HG03045 (cell line): ENCODE results near the gene MYH7.
"Not testable (repeated sequence)": the region's sequence is repeated elsewhere in the genome, so short reads cannot be mapped to it uniquely, and the experiment has no call there.

Source experiments
- ATAC-seq: cut with Tn5 transposase; IDR thresholded peaks from one replicate; pipeline ENCODE4 v1.9.1; 2021; ENCODE audit warnings: mild to moderate bottlenecking, moderate library complexity; ENCODE audit not compliant: unreplicated experiment

The MYH7 gene

DNA sequence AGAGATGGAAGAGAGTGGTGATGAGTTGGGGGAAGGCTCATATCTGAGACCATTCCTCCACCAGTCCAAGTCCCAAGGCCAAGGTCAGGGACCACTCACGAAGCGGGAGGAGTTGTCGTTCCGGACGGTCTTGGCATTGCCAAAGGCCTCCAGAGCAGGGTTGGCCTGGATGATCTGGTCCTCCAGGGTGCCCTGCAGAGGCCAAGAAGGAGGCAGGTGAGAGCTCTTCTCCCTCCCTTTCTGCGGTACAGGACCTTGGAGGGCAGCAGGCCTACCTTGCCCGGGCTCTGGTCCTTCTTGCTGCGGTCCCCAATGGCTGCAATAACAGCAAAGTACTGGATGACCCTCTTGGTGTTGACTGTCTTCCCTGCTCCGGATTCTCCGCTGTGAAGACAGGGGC, 4.0 kb downstream of the MYH7 start:
- no peak for ATAC-seq

DNA sequence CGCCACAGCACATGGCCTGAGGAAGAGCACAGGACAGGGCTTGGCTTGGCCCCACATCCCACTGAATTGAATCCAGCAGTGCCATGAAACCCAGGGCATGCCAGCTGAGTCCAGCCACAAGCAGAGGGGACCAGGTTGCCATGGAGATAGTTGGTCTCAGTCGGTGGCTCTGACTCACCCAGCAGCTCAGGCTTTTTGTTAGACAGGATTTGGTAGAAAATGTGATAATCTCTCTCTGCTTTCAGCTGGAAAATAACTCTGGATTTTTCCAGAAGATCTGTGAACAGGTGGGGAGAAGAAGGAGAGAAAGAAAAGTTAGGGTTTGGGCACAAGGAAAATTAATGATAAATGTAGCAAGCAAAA, 4.8 kb downstream of the MYH7 start:
- ATAC-seq: no peak

DNA sequence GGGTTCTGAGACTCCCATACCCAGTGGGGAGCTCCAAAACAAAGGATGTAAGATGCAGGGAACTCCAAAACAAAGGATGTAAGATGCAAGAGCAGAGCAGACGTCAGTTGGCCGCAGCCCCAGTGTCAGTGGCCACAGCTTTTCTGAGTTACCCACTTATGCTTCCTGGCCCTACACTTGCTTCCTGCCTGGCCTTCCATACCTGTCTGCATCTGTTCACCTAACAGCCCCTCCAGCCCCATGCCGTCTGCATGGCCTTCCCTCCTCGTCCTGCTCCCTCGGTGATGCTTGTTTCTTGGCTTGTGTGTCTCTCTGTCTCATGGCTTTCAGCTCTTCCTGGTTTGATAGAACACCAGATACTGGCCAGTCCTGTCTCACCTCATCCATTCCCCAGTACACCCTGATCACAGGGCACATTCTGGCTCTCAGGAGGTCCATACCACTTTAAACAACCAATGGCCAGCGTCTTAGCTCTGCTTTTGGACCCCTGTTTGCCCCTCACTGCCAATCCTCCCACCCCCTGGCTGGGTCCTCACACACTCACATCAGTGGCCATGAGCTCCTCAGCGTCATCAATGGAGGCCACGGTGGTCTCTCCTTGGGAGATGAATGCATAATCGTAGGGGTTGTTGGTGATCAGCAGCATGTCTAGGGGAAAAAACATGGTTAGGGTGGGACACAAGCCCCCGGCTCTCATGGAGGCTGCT, 5.3 kb downstream of the MYH7 start:
- ATAC-seq: no peak

DNA sequence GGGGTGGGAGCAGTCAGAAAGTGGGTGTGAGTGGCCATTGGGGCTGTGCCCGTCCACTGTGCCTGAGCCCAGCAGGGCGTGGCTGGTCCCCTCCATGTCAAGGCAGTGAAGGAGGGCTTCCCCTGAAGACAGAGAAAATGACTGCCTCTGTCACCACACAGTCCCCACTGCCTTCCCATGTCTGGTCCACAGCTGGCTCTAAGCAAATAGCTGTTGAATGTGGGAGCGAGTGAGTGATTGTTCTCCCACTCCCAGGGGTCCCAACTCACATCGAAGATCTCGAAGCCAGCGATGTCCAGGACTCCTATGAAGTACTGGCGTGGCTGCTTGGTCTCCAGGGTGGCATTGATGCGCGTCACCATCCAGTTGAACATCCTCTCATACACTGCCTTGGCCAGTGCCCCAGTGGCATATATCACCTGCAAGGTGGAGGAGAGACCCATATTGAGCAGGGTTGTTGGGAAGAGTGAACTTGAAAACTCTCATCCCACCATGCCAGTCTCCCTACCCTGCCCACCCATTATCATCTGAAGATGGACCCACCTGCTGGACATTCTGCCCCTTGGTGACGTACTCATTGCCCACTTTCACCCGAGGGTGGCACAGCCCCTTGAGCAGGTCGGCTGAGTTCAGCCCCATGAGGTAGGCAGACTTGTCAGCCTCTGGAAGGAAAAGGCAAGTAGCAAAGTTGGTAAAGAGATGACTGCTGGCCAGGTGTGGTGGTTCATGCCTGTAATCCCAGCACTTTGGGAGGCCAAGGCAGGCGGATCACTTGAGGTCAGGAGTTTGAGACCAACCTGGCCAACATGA, 6.6 kb downstream of the MYH7 start:
- ATAC-seq: no peak

DNA sequence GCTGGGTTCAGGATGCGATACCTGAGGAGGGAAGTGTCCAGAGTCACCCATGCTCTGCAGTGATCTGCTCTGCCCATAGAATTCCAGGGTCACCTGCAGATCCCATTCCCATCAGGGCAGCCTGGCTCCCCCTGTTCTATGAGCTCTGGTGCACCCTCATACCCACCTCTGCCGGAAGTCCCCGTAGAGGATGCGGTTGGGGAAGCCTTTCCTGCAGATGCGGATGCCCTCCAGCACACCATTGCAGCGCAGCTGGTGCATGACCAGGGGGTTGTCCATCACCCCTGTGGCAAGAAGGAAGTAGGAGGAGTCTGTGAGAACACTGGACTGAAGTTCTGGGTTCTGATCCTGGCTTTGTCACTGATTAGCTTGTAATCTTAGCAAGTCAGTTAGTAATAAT, 9.7 kb downstream of the MYH7 start:
- not testable (repeated sequence) for ATAC-seq

DNA sequence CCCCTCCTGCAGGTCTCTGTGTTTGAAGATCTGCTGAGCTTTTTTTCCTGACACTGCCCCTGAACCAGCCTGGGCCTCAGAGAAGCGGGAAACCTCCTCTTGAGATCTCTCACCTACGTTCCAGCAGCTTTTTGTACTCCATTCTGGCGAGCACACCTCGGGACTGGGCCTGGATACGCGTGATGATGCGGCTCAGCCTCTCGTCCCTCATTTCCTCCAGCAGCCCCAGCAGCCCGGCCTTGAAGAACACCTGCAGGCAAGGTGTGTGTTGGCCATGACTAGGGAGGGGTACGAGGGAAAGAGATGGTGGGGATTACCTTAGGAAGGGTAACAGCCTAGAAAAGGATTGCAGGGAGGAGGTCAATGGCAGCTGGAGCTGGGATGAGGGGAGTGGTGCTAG, 10.3 kb downstream of the MYH7 start:
- no peak for ATAC-seq

DNA sequence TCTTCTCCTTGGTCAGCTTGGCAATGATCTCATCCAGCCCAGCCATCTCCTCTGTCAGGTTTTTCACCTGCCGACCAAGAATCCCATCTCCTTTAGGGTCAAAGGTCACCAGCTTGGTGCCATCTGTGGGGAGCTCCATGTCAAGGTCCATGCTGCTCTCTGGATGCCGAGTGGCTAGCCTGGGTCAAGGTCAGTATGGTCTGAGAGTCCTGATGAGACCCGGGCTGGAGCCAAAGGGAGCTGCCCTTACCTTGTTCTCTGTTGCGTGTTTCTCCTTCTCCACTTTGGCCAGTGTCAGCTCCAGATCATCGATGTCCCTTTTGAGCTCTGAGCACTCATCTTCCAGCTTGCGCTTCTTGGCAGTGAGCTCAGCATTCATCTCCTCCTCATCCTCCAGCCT, 11.8 kb downstream of the MYH7 start:
- ATAC-seq: no peak

DNA sequence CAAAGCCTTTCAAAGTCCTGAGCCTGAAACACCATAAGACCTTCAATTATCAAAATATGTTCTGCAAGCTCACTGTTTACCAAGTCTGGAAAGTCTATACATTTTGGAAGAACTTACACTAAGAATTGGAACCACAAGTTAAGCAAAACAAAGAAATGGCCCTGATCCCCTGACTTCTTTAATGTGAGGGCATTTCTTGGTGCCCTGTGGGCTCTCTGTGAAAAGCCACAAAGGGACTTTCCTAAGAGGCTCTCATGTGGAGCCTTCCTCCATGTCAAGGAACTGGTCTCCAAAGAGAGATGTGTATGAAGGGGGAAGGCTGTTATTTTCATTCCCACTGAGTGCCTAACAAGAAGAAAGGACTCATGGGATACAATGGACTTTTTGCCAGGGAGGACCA, 13.9 kb downstream of the MYH7 start:
- no peak for ATAC-seq

DNA sequence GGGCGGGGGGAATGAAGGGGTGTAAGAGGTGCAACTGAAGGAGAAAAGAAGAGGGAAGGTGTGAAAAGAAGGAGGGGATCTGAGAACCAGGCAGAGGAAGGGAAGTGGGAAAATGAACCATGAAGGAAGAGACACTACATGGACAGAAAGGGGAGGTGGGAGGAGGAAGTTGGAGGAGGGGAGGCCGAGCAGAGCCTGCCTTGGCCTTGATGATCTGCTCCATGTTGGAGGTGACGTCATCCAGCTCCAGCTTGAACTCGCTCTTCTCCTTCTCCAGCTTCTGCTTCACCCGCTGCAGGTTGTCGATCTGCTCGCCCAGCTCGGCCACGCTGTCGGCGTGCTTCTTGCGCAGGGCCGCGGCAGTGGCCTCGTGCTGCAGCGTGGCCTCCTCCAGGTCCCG, 15.8 kb downstream of the MYH7 start:
- not testable (repeated sequence) for ATAC-seq

DNA sequence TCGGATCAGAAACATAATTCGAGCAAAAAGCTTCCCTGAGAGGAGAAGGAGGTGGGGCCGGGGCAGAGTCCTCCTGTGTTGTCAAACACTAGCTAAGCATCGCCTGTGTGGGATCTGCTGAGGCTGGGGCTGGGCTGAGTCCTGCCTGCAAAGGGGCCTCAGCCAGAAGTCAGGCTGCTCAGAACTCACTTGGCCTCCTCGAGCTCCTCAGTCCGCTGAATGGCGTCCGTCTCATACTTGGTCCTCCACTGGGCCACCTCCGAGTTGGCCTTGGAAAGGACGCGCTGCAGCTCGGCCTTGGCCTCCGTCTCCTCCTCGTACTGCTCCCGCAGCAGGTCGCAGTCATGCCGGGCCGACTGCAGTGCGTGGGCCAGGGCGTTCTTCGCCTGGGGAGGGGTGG, 17.4 kb downstream of the MYH7 start:
- ATAC-seq: no peak

DNA sequence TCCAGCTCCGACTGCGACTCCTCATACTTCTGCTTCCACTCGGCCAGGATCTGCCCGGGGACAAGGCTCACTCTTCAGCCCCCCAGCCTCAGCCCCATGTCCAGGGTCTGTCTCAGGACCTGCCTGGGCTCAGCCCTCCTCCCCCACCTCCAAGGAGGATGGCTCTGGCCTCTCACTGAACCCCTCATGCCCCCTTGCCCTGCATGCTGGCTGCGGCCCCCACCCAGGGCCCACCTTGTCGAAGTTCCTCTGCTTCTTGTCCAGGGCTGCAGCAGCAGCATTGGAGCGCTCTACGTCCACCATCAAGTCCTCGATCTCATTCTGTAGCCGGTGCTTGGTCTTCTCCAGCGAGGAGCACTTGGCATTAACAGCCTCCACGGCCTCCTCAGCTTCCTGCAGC, 18.2 kb downstream of the MYH7 start:
- ATAC-seq: not testable (repeated sequence)

DNA sequence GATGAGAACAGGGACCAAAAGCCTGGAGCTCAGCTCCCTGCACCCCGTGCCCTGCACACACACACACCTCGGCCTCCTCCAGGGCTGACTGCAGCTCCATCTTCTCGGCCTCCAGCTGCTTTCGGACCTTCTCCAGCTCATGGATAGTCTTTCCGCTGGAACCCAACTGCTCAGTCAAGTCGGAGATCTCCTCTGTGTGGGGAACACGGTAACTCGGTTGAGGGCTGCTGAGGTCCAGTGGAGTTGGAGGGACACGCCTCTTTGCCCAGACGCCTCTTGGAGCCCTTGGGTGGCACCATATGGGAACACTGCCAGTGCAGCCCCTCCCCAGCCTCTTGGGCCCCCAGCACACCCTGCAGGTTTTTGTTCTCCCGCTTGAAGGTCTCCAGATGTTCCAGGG, 18.7 kb downstream of the MYH7 start:
- no peak for ATAC-seq

DNA sequence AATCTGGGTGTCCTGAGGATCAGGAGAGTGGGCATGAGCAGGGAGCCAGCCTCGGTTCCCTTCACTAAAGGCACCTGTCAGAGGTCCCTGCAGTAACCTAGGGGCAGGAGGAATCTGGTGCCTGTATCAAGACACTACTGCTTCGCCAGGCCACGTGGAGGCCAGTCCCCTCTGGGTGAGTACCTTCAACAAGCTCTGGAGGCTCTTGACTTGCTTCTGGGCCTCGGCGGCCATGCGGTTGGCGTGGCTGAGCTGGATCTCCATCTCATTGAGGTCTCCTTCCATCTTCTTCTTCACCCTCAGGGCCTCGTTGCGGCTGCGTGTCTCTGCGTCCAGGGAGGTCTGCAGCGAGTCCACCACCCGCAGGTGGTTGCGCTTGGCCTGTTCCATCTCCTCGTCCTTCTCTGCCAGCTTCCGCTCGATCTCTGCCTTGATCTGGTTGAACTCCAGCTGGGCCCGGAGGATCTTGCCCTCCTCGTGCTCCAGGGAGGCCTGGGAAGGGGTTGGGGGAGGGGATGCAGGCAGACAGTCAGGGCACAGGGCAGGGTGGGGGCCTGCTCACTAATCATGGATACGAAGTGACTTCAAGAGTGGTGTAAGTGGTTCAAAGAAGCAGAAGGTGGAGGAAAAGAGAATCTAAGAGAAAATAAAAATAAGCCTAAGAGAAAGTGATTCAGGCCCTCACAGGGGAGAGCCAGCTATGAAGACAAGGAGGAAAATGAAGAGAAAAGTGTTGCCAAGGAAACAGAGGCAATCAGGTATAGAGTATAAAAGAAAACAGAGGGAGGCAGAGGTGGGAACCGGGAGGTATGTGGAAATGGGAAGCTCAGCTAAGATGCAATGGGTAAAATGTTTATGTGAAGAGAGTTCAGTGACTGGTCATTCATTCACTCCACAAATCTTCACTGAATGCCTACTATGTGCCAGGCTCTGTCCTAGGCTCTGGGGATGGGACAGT, 19.4 kb downstream of the MYH7 start:
- ATAC-seq: no peak

DNA sequence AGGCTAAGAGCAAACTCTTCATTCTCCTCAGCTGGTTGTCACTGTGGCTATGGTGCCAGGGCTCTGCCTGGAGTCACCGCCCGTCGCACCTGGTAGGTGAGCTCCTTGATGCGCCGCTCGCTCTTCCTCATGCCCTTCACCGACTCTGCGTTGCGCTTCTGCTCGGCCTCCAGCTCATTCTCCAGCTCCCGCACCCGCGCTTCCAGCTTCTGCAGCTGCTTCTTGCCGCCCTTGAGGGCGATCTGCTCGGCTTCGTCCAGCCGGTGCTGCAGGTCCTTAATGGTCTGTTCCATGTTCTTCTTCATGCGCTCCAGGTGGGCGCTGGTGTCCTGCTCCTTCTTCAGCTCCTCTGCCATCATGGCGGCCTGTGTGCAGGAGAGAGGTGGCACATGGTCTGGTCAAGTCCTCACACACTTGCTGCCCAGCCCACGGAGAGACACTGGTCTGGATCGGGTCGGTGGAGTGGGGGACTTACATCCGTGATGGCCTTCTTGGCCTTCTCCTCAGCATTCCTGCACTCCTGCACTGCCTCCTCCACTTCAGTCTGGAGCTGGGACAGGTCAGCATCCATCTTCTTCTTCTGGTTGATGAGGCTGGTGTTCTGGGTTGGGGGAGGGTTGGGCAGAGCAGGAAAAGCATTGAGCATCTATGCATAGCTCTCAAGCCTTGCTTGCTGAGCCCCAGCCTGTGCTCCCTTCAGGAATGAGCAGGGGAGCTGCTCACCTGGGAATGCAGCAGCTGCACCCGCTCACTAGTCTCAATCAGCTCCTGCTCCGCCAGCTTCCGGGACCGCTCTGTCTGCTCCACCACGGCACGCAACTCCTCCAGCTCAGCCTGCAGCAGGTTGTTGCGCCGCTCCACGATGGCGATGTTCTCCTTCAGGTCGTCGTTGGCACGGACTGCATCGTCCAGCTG, 20.3 kb downstream of the MYH7 start:
- no peak for ATAC-seq

DNA sequence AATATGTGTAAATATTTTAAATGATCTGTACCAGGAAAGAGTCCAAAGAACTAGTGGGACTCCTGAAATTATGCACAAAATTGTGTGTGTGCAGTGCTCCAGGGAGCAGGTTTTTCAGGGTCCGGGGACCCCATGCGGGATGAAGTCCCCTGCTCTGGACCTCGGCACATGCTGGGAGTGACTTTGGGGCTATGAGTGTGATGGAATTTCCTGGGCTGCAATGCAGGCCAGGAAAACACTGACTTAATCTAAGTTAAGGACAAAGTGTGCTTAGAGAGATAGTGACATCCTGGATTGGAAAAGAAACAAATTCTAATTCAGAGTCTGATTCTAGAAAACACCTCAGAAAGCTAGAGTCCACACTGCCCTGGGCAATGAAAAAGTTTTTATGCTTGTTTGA, 21.2 kb downstream of the MYH7 start:
- no peak for ATAC-seq

DNA sequence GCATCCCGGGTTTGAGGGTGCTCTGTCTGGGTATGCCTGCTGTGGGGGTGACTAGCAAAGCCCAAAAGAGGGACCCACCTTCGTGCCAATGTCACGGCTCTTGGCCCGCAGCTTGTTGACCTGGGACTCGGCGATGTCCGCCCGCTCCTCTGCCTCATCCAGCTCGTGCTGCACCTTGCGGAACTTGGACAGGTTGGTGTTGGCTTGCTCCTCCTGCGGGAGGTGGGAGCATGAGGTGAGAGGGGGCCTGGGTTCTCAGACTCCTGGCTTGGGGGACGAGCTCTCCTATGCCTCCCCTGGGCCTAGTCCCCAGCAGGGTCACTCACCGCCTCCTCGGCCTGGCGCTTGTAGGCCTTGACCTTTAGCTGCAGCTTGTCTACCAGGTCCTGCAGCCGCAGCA, 21.8 kb downstream of the MYH7 start:
- ATAC-seq: no peak

DNA sequence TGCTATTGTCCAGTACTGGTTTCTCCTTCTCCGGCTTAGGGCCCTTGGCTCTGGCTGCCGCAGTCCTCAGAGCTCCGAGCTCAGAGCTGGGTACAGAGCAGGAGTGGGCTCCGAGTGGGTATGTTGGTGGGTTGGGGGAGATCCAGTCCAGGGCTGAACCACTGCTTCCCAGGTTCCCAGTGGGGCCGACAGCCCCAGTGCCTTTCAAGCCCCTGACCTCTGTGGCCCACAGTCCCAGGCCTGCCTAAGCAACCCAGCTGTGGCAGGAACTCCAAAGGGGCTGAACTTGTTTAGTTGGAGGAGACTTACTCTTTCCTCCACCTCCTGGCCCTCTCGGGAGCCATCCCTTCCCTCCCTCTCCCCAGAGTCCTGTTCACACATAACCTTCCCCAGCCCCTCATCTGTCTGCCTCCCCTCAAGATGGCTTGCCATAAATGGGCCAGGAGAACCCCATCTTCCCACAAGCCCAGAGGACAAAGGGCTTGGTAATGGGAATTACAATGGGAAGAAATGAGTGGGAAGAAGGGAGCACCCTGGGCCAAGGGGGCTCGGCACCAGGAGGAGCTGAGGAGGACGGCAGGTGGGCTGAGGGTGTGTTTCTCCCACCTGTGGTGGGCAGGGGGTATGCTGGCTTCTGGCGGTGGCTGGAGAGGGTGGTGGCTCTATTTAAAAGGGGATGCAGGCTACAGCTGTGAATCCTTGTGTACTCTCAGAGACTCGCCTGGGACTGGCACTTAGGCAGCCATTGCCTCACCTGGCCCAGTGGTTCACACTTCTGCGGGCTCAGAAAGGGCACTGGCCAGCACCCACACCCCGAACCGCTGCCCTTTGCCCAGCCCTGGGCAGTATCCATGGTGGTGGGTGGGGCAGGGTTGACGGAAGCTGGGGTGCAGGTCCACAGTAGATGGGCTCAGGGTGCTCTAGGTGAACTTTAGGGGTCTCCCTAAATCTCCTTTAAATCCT, 23.6 kb downstream of the MYH7 start:
- ATAC-seq: no peak

DNA sequence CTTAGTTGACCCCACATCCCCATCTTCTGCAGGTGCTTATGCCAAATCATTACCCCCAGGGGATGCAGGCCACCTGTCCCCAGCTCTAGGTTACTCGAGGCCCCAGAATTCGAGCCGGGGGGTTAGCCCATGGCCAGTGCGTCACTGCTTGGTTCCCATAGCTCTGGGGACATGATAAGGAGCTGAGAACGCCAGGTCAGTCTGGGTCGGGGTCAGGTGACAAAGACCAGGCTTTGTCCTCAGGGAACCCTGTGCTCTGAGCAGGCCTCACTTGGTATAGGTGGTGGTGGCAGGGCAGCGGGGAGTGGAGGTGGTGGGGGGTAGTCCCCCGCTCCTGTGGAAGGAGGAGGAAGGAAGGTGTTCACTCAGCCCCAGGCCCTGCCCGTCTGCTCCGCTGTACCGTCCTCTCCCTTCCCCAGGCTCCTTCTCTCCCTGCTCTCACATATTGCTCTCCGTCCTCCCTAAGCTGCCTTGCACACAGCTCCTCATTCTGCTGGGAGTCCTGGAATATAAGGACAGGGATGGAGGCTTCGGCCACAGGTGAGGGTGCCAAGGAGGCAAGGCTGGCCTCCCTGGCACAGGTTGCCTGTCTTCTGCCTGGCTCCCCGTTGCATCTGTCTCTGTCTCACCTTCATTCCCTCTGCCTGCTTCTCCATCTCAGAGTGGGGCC, 25.4 kb downstream of the MYH7 start:
- no peak for ATAC-seq

DNA sequence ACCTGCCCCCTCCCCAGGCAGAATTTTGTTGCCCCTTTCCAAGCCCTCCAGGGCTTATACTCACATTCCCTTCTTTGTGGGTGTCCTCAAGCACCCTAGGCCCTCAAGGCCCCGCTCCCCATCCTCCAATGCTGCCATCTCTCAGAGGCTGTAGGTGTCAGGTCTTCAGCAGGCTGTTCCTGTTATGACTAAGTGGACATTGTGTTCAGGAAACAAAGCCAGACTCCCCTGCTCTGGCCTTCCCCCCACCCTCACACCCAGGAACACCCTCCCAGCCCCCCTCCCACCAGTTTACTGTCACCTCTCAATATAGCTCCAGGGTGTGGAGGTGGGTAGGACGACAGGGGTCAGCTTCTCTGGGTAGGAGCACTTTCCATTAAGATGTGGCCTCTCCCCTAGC, 26.0 kb downstream of the MYH7 start:
- ATAC-seq: no peak
